Astrocyte of the spinal cord (primary cell): ENCODE measurements around the gene ITGA1.

Experiments used
- DNase-seq: peaks from one replicate; pipeline ENCODE4 v3.0.0; 2011; ENCODE audit warnings: low read depth, low spot score
- H3K4me3 ChIP-seq: 2 replicates; pipeline ENCODE4 v1.5.1; 2011; ENCODE audit warnings: low read depth, mild to moderate bottlenecking, low read length, moderate library complexity
- in situ Hi-C: cut with HindIII; loops from 2 replicates; pipeline ENCODE4 v1.10.0; 2017; ENCODE audit warnings: low sequenced_read_pairs
- TF ChIP-seq, protein P1 (sequence below): IDR thresholded peaks from 2 replicates; pipeline ENCODE4 v1.5.1; 2012; ENCODE audit warnings: low read depth, mild to moderate bottlenecking, low read length, inconsistent platforms

Gene ITGA1

DNA sequence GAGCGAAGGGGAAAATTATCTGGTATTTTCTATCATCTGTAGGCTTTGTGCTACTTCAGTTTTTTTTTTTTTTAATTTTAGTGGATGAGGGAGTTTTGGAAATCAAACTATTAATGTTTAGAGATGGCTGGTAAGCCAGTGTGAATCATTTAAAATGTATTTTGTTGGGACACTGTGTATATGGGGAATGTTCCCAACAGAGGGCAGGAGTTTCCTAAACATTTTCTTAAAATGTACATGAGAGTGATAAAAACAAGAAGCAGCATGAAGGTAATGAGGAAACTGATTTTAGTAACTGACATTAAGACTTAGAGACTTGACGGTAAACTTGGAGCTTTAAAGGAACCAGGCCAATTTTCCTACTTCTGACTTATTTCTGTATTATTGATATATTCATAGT lies 133.2 kb downstream of the ITGA1 start:
- in situ Hi-C loops, result no loop called here
- TF ChIP-seq, protein P1, sequence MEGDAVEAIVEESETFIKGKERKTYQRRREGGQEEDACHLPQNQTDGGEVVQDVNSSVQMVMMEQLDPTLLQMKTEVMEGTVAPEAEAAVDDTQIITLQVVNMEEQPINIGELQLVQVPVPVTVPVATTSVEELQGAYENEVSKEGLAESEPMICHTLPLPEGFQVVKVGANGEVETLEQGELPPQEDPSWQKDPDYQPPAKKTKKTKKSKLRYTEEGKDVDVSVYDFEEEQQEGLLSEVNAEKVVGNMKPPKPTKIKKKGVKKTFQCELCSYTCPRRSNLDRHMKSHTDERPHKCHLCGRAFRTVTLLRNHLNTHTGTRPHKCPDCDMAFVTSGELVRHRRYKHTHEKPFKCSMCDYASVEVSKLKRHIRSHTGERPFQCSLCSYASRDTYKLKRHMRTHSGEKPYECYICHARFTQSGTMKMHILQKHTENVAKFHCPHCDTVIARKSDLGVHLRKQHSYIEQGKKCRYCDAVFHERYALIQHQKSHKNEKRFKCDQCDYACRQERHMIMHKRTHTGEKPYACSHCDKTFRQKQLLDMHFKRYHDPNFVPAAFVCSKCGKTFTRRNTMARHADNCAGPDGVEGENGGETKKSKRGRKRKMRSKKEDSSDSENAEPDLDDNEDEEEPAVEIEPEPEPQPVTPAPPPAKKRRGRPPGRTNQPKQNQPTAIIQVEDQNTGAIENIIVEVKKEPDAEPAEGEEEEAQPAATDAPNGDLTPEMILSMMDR, result no peak
- no peak overlapping the region for H3K4me3 ChIP-seq
- peak; percentile 25 for DNase-seq

DNA sequence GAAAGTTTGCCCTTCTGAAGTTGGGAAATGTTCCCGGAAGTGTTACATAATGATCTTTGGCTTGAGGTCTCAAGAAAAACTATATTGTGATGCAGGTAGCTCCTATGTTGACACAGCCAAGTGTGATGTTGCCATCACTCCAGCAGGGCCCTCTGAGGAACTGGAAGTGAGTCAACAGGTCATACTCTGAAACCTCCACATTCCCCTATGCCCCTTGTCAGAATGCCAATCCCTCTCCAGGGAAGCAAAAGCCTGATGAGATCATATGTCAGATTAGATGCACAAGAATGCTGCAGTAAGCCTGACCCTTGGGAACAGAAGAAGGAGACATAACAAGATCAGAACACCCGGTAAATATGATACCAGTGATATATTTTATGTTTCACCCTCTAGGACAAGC lies 134.7 kb downstream of the ITGA1 start:
- no peak overlapping the region for H3K4me3 ChIP-seq
- peak; percentile 79 for DNase-seq
- in situ Hi-C loops, result no loop called here
- TF ChIP-seq, protein P1, result no peak

DNA sequence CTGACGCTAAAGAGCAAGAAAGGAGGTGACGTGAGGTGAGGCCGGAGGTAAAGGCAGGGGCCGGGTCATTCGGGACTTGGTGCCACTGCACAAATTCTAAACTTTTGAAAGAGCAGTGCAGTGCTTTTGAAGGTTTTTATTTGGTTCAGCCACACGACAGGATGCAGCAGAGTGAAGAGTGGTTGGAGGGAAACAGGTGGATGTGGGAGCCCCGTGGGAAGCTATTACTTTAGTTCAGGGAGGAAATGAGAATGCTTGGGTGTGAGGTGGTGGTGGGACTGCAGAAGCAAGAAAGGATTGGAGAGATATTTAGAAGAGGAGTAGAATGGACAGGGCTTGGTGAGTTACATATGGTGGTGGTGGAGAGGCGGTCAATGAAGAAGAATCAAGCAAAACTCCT lies 136.7 kb downstream of the ITGA1 start:
- TF ChIP-seq, protein P1, result no peak
- no peak for DNase-seq
- in situ Hi-C loops, result no loop called here

DNA sequence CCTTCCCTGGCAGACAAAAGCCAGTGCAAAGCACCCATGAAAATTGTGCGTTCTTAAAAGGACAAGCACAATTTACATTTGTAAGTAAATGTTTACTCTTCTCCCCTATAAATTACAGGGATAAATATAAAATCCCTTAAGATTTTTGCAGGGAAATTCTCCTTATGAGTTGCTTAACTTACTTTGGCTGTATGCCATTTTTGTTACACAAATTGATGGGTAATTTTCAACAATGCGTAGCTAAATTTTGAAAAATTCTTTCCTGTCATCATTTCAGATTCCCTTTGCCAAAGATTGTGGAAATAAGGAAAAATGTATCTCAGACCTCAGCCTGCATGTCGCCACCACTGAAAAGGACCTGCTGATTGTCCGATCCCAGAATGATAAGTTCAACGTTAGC lies 137.3 kb downstream of the ITGA1 start:
- in situ Hi-C loops, result no loop called here
- TF ChIP-seq, protein P1, result no peak
- DNase-seq, result no peak
- H3K4me3 ChIP-seq, result no peak overlapping the region

More for the DNA sequence above, 136.7 kb downstream of the ITGA1 start:
- no peak overlapping the region for H3K4me3 ChIP-seq

DNA sequence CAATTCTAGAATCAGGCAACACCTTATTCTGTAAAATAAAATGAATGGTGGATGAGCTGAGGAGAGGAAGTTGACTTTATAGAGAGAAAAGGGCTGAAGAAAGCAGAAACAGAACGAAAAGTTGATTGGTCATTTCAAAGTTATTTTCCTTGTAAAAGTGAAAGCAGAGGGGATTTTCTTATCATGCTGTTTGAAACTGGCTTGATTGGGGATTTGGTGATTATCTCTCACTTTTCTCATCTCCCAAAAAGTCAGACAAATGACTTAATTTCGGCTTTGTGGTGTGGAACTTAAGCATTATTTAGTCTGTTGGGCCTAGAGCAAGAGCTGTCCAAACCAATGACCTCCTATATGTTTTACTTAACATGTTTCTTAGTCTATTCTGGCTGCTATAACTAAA lies 141.0 kb downstream of the ITGA1 start:
- DNase-seq, result no peak
- in situ Hi-C loops, result no loop called here
- no peak overlapping the region for H3K4me3 ChIP-seq
- TF ChIP-seq, protein P1, result no peak

DNA sequence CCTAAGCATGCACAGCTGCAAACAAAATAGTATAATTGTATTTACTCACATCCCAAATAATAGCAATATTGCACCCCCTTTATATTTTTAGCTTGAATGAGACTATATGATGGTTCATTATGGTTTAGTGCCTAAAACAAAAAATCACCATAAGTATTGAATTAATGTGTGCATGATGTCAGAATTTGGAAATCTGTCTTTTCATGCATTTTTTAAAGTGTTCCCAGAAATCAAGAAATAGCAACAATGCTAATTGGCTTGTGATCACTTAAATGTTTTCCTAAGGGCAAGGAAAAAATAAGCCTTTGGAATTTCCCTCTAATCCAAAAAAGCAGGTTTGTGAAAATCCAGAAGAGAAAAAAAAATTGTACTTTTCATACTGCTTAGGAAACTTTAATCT lies 150.5 kb downstream of the ITGA1 start:
- TF ChIP-seq, protein P1, result no peak
- in situ Hi-C loops, result no loop called here

DNA sequence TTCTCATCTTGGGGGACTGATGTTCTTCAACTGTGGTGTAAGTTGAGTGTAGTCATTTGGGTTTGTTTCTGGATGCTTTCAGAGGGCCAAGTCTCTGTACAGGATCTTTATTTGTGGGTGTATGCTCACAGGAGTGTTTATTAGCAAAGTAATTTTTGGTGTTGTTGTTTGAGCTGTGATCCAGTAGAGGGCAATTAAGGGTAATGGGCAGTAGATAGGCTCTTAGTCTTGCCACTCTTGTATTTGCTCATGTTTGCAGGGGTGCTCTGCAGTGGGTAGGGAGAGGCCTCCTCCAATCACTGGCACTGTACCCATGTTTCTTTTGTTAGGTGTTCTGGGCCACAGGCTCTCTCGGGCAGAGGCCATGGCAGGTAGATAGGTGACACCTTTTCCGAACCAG lies 155.6 kb downstream of the ITGA1 start:
- no peak overlapping the region for H3K4me3 ChIP-seq
- no peak for DNase-seq
- in situ Hi-C loops, result no loop called here
- TF ChIP-seq, protein P1, result peak; percentile 14

More for the DNA sequence above, 150.5 kb downstream of the ITGA1 start:
- no peak for DNase-seq
- no peak overlapping the region for H3K4me3 ChIP-seq
